Measurements from ENCODE around the gene FUT3.
A peak's percentile ranks its signal among the peaks of the same experiment; 100 is the strongest.

The FUT3 gene

DNA sequence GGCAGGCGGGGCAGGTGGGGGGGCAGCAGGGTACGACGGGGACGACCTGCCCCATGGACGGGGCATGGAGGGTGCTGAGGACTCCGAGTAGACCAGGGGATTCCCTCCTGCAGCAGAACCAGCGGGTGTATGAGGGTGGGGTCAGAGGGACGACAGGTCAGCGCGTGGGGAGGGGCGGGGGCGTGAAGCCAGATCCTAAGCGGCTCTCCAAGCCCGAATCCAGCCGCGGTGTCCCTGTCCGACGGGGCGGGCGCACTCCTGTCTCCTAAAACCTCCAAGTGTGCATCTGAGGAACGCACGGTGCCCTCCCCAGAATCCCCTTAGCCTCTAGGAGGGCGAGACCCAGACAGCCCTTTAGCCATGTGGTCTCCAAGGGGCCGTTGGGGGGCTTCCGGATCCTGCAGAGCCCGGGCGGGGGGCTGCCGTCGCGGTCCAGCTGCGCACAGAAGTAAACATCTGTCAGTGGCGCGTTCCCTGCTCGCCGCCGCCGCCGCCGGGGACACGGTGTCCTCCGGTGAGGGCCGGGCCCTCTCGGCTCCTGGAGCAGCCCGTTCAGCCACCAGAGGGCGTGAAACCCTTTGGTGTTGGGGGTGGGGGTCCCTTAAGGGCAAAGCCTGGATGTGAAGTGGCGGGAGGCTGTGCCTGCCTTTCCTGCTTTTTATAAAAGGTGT is 45.7 kb downstream of the FUT3 start:
- in situ Hi-C loops (cut with HindIII; ENCODE audit: low pct_unique_long_range_greater_than_20kb, low sequenced_read_pairs) = no loop called here
- DNase-seq (ENCODE audit: low read depth in 1 of 2, low spot score in 1 of 2) = peak; percentile 69 to 81
- TF ChIP-seq JUND (IDR thresholded peaks at IDR 0.05; ENCODE audit: low read depth) = no peak

DNA sequence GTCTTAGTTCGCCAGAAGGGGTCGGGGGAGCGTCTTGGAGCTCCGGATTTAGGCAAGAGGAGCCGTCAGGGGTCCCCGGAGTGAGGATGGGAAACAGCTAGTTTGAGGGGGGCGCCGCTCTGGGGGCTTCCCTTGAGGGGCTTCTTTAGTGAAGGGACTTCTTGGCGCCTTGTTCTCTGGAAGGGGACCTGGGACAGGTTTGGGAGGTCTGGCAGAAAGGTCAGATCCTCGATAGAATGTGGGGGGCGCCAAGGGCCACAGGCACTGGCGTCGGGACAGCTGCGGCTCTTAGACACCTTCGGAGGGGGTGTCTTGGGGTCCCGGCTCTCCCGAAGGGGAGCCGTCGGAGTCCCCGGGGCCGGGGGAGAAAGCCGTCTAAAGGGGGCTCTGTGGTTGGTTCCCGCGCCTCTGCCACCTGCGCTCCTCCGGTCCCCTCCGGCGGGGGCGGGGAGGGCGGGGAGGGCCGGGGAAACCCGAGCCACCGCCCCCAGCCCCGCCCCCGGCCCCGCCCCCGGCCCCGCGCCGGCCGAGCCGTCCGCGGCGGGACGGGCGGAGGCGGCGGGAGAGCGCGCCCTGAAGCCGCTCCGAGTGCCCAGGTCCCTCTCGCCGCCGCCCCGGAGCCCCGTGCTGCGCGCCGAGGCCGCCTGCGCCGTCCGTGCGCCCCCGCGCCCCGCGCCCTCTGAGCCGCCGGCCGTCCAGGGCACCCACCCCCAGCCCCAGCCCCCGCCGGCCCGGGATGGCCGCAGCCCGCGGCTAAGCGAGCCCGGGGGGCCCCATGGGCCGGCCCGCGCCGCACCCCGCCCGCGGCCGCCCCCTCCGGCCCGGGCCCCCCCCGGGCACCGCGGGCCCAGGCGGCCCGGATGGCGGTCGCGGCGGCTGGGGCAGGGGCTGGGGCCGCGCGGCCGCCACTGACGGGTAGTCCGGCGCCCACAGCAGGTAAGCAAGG is 46.5 kb downstream of the FUT3 start, which contains the start of gene NRTN:
Gene NRTN, plus strand, starts transcription at position 552 of the 946 bp plus-strand sequence. CDS start 19,099 bp downstream, outside the sequence.
- in situ Hi-C loops (cut with HindIII; ENCODE audit: low pct_unique_long_range_greater_than_20kb, low sequenced_read_pairs) = no loop called here
- DNase-seq (ENCODE audit: low read depth in 1 of 2, low spot score in 1 of 2) = peak; percentile 59 to 62

DNA sequence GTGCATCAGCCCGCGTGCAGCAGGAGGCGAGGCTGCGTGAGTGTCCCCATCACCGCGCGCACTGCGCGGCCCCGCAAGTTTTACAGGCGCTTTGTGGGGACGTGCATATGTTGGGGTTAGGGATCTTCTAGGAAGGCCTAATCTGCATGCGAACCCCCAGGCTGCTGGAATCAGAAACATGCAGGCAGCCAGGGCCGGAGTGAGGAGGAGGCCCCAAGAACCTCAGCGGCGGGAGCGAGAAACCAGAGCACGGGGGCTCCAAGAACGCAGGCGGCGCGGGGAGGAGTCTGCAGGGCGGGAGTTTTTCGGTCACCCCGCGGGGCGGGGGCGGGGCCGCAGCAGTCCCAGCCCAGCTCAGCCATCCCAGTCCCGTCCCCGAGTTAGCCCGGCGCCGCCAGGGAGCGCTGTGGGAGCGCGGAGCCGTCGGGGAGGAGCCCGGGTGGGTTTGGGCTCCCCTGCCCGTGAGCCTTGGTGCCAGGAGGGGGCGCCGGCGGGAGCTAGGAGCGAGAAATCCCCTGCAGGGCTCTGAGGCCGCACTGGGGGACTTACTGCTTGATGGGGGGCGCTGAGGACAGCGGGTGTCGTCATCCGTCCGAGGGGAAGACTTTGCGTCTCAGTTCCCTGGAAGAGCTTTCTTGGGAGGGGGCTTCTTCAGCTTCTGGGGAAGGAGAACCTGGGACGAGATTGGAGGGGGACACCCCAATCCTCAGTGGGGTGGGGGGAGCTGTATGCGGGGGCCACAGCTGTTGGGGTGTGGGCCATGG is 47.3 kb downstream of the FUT3 start:
- in situ Hi-C loops (cut with HindIII; ENCODE audit: low pct_unique_long_range_greater_than_20kb, low sequenced_read_pairs) = no loop called here
- DNase-seq (ENCODE audit: low read depth in 1 of 2, low spot score in 1 of 2) = peak; percentile 90 to 97

More for the DNA sequence above, 46.5 kb downstream of the FUT3 start, which contains the start of gene NRTN:
- no peak for TF ChIP-seq JUND (IDR thresholded peaks at IDR 0.05; ENCODE audit: low read depth)

DNA sequence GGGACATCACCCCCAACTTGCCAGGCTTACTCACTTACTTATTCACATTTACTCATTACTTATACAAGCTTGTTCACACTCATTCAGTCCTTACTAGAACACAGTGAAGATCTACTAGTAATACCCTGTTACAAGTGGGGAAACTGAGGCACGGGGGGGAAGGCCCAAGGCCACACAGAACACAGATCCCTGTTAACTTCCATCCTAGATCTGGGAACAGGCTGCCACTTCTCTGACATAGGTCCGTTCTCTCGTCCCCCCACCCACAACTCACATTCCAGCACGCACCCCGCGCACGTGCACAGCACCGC is 47.9 kb downstream of the FUT3 start:
- no peak for TF ChIP-seq JUND (IDR thresholded peaks at IDR 0.05; ENCODE audit: low read depth)
- in situ Hi-C loops (cut with HindIII; ENCODE audit: low pct_unique_long_range_greater_than_20kb, low sequenced_read_pairs) = no loop called here
- DNase-seq (ENCODE audit: low read depth in 1 of 2, low spot score in 1 of 2) = no peak

More for the DNA sequence above, 47.3 kb downstream of the FUT3 start:
- no peak for TF ChIP-seq JUND (IDR thresholded peaks at IDR 0.05; ENCODE audit: low read depth)

DNA sequence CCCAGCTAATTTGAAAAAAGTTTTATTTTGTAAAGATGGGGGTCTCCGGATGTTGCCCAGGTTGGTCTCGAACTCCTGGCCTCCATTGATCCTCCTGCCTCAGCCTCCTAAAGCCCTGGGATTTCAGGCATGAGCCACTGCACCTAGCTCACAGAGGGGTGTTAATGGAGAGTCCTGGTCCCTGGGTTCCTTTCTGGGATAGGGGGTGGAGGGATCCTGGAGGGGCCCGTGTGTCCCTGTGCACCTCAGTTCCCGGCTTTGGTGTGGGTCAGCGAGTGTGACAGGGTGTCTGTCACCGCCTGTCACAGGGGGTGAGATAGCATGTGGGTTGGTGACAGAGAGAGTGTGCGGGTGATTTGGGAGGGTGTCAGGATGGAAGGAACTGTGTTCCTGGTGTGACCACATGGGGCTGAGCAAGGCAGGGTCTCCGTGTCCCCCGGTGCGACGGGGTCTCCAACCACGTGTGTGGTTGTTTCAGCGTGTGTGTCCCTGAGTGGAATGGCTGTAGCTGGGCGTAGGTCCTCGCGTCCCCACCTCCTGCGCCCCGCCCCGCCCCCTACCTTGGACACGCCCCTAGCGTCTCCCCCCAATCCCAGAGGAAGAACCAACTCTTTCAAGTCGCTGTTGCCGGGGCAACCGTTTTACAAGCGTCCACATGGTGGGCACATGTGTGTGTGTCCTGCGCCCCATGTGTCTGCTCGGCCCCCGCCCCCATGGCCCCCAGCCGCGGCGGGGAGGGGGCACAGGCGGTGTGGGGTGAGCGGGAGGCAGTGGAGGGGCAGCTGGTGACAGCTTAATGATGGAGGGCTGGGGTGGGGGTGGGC is 49.2 kb downstream of the FUT3 start:
- no peak for DNase-seq (ENCODE audit: low read depth in 1 of 2, low spot score in 1 of 2)
- in situ Hi-C loops (cut with HindIII; ENCODE audit: low pct_unique_long_range_greater_than_20kb, low sequenced_read_pairs) = no loop called here
- TF ChIP-seq JUND (IDR thresholded peaks at IDR 0.05; ENCODE audit: low read depth) = no peak

DNA sequence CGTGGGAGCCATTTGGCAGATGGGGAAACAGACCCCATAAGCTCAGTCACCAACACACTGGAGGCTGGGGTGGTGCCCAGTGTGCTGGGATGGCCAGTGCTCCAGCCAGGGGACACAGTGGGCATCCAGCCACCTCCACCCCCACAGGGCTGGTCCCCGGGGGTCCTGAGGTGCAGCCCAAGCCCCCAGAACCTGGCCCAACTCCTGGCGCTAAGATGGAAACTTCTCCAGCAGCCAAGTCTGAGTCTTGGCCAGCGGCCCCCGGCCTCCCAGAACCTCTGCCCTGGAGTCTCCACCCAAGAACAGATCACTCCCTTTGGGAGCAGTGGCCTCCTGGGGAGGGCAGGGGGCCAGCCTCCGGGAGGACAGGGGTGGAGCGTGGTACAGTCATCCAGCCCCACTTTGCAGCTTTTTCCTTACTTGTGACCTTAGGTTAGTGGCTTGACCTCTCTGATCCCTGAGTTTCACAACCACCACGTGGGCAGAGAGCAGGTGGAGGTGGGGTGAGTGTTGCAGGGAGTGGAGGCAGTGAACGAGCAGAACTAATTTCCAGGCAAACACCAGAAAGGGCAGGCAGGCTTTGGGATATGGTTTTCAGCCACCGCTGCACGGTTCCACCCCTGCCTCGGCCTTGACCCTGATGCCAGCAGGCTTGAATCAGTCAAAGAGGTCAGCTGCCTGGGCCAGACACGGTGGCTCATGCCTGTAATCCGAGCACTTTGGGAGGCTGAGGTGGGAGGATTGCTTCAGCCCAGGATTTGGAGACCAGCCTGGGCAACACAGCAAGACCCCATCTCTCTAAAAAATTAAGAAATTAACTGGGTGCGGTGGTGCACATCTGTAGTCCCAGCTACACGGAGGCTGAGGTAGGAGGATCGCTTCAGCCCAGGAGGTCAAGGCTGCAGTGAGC is 50.6 kb downstream of the FUT3 start:
- TF ChIP-seq JUND (IDR thresholded peaks at IDR 0.05; ENCODE audit: low read depth) = no peak
- in situ Hi-C loops (cut with HindIII; ENCODE audit: low pct_unique_long_range_greater_than_20kb, low sequenced_read_pairs) = no loop called here
- DNase-seq (ENCODE audit: low read depth in 1 of 2, low spot score in 1 of 2) = no peak

DNA sequence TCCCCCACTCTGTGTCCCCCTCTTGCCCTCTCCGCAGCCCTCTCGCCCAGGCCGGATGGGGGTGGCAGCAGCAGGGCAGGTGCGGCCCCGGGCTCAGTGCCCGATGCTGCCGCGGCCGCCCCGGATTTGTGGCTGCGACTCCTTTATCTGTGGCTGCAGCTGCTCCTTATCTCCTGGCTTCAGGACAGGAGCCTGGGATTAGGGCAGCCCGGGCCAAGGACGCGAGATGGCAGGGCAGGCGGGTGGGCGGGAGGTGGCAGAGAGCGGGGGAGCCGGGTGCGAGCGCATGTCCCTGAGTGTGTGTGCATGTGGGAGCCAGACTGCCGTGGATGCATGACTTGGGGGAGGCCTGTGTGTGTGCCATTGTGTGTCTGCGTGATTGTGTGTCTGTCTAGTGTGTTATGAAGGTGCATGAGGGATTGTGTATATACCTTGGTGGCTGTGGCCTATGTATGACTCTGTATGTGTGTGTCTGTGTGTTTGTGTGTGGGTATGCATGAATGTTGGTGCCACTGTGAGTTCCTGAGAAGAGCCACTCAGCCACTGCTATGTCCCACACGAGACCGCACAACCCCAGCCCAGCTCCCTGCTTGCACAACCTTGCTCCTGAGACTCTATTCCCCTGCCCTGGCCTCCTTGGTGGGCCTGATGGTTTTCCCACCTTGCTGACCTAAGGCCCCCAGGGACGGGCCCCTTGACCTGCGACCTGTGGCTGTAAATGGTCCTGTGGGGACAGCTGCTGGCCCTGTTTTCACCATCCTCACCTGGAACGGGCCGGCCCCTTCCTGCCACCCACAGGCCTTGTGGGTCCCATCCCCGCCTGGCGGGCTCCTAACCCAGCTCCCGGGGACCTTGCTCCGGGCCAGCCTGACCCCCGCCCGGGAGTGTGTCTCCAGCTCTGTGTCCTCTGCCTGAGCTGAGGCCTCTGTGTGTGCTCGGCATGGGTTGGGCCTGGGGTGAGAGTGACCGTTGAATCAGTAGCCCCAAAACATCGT is 51.7 kb downstream of the FUT3 start:
- TF ChIP-seq JUND (IDR thresholded peaks at IDR 0.05; ENCODE audit: low read depth) = no peak
- no peak for DNase-seq (ENCODE audit: low read depth in 1 of 2, low spot score in 1 of 2)
- in situ Hi-C loops (cut with HindIII; ENCODE audit: low pct_unique_long_range_greater_than_20kb, low sequenced_read_pairs) = no loop called here

DNA sequence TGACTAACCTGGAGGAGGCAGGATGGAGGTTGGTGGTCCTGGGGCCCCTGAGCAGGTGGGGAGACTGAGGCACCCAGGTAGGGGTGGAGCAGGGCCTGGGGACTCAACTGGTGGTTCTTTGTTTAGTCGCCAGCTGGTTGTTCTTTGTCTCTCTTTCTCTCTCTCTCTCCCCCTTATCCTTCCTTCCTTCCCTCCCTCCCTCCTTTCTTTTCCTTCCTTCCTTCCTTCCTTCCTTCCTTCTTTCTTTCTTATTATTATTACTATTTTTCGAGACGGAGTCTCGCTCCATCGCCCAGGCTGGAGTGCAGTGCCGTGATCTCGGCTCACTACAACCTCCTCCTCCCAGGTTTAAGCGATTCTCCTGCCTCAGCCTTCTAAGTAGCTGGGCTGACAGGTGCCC is 53.0 kb downstream of the FUT3 start:
- in situ Hi-C loops (cut with HindIII; ENCODE audit: low pct_unique_long_range_greater_than_20kb, low sequenced_read_pairs) = no loop called here
- no peak for DNase-seq (ENCODE audit: low read depth in 1 of 2, low spot score in 1 of 2)
- TF ChIP-seq JUND (IDR thresholded peaks at IDR 0.05; ENCODE audit: low read depth) = no peak

DNA sequence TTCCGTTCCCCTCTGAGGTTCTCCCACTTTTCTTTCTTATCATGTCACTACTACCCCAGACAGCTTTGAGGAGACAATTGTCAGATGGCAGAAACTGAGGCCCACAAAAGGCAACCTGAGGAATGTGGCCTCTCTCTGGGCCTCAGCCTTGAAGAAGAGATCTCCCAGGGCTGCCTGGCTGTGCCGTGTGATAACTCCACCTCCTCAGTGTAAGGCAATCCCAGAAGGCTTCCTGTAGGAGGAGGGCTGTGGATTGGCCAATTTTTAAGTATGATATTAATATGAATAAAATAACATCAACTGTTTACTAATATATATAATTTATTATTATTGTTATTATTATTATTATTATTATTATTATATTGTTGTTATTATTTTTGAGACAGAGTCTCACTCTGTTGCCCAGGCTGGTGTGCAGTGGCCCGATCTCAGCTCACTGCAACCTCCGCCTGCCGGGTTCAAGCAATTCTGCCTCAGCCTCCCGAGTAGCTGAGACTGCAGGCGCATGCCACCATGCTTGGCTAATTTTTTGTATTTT is 55.8 kb downstream of the FUT3 start:
- TF ChIP-seq JUND (IDR thresholded peaks at IDR 0.05; ENCODE audit: low read depth) = no peak
- in situ Hi-C loops (cut with HindIII; ENCODE audit: low pct_unique_long_range_greater_than_20kb, low sequenced_read_pairs) = no loop called here
- DNase-seq (ENCODE audit: low read depth in 1 of 2, low spot score in 1 of 2) = no peak

DNA sequence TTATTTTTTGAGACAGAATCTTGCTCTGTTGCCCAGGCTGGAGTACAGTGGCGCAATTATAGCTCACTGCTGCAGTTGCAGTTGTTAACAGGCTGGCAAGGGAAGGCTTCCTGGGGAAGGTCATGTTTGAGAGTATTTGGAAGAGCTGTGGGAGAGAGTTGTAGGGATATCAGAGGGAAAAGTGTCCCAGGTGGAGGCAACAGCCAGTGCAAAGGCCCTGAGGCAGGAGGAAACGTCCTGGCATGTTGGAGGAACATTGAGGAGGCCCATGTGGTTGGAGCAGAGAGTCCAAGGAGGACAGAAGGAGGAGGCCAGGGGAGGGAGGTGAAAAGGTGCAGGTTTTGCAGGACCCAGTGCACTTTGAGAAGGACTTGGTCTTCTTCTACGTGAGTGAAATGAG is 58.1 kb downstream of the FUT3 start:
- no peak for TF ChIP-seq JUND (IDR thresholded peaks at IDR 0.05; ENCODE audit: low read depth)
- in situ Hi-C loops (cut with HindIII; ENCODE audit: low pct_unique_long_range_greater_than_20kb, low sequenced_read_pairs) = no loop called here
- no peak for DNase-seq (ENCODE audit: low read depth in 1 of 2, low spot score in 1 of 2)

Data from T47D (cell line).